GM18511 (cell line): ENCODE data around the gene KLHL29.

Source experiments
- ATAC-seq: cut with Tn5 transposase; IDR thresholded peaks from one replicate; pipeline ENCODE4 v1.9.1; 2021; ENCODE audit warnings: mild to moderate bottlenecking, moderate library complexity; ENCODE audit not compliant: unreplicated experiment

KLHL29 gene

DNA sequence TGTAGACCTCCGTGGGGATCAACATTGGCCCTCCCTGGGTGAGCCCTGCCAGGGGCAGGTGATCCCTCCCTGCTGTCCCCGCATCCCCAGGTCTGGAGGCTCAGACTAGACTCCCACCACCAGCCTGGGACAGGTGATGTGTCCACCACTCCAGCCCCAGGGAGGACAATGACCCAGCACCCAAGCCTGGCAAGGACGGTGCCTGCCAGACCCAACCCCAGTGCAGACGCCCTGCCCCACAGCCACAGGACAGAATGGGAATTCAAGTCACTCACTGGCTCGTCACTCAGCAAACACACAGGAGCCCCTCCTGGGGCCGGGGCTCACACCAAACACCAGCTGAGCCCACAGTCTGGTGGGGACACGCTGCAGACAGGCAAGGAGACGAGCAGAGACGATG is 302.2 kb downstream of the KLHL29 start:
- ATAC-seq = no peak

DNA sequence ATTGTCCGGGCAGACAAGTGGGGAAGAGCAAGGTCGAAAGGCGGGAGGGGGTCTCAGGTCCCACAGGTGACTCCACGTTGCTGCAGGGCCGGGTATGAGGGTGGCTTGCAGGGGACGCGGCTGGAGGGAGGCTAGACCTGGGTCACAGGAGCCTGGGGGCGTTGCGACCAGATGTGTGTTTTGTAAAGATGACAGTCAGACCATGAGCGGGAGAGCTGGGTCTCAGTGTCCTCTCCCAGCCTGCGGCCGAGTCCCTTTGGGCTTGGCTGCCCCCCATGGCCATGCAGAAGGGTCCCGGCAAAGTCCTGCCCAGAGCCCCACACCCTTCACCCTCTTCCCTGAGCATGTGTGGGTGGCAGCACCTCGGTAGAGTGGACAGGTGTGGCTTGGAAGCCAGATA is 302.7 kb downstream of the KLHL29 start:
- ATAC-seq = no peak

DNA sequence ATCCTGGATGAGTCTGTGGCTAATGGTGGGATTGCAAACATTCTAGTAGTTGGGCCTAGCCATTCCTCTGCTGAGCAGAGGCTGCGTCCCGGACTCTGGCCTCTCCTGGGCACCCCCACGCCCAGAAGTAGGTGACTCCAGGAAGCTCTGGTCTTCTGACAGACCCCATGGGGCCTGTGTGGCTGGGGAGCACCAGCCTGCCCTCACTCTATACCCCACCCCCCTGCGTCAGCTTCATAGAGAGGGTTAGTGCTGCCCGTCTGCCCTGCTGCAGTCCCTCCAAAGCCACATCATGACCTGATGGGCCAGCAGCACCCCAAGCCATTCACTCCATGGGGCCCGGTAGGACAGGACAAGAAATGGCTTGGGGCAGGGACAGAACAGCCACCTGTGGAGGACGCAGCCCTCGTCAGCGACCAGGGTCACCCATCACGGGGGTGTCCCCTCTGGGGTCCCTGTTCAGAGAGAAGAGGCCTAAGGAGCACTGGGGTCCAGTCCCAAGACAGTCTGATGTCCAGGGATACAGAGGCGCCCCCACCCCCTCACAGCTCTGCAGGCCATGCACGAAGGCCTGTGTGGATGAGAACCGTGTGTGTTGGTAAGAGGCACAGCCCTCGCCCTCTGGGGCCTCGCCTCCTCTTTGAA is 303.6 kb downstream of the KLHL29 start:
- no peak for ATAC-seq

DNA sequence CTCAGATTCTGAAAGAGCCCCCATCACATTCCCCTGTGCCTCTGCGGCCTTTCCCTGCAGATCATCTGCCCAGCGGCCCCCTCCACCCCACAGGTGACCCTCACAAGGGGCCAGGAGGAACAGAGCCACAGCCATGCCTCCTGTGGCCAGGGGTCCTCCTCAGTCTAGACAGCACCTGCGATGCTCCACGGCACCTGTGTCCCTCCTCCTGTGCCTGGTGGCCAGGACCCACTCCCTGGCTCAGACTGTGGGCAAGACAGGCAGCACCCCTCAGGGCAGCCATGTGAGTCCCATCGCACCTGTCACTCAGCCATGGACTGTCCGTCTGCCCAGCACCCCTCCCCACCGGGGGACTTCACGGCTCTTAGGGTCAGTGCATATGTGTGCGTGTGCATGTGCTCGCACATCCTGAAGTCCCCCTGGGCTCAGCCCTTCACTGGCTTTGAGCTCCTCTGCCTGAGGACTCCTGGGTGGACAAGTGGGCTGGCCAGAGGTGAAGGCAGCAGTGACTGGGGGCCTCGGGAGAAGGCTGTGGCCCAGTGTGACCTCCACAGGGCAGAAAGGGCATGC is 304.2 kb downstream of the KLHL29 start:
- no peak for ATAC-seq

DNA sequence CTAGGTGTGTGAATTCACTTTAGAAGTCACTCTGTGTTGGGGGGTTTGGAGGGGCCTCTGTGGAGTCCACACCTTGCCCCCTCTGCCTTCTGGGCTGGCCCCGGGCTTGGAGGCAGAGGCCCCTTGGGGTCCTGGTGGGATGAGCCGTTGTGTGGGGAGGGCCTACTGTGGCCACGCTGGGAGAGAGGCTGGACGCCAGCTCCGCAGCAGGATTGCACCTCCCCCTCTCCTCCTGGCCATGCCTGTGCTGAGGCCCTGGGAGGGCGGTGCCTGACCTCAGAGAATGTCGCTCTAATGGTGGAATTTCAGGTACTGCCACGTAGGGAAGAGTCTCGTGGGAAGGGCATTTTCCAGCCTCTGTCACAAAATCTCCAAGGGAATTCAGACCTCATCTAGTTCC is 304.9 kb downstream of the KLHL29 start:
- ATAC-seq = no peak

DNA sequence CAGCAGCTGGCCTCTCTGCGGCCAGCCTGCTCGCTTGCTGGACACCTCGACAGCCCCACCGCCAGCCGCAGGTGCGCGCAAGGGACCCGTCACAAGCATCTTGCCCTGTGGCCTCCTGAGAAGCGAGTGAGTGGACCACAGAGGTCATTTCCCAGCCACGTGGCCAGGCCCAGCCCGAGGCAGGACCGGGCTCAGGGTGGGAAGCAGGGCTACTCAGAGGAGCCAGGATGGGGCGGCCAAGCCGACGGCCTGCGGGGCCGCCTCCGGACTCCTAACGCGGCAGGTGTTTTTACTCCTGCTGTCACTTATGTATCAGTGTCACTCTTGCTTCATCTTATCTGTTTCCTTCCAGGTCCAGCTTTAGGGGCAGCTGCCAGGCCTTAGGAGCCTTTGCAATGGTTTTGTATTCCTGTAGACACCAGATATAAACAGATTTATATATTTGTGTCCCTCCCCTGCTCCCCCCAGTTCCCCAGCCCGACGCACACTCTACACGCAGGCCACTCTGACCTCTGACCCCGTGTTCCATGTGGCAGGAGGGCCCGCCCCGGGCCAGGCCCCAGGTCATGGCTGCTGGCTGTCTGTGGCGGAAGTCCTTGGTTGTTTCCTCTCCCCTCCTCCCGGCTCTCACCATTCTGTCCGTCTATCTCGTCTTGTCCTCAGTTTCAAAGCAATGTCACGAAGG is 305.6 kb downstream of the KLHL29 start:
- ATAC-seq = no peak

DNA sequence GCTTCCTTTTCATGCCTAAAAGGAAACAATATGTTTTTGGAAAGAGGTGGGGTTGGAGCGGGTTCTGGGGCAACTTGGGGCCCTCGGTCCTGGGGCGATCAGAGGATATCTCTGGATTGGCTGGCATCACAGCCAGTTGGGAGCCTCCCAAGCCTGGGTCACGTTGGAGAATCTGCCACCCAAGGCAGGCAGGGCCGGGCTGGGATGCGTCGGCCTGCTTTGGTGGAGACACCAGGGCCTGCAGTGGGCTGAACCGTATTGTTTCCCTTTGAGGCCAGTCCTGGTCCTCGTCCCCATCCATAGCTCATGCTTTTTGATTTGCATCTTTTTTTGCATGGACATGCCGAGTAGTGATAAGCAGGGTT is 306.1 kb downstream of the KLHL29 start:
- no peak for ATAC-seq

DNA sequence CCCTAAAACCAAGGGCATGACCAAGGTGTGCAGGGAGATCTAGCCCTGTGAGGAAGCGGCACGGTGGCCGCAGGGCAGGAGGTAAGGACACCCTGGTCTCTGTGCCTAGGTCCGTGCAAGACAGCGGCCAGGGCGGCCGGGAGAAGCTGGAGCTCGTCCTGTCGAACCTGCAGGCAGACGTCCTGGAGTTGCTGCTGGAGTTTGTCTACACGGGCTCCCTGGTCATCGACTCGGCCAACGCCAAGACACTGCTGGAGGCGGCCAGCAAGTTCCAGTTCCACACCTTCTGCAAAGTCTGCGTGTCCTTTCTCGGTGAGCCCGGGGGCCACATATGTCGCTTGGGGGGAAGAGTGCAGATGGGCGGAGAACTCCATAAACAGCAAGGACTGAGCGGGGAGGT is 306.6 kb downstream of the KLHL29 start:
- no peak for ATAC-seq

DNA sequence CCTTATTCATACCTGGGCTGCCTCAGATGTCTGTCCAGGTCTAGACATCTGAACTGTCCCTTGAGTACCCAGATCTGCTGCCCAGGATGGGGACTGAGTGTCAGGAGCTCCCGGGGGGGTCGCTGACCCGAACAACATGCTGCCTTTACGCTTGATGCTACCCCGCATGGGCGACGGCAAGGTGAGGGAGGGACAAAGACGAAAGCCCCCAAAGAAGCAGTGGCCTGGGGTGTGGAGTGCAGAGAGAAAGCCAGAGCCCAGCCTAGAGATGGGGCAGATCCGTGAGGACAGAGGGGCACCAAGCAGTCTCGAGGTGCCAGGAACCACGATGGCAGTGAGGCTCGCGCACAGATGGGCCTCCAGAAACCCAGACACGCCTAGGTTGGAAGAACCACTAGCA is 307.3 kb downstream of the KLHL29 start:
- no peak for ATAC-seq

DNA sequence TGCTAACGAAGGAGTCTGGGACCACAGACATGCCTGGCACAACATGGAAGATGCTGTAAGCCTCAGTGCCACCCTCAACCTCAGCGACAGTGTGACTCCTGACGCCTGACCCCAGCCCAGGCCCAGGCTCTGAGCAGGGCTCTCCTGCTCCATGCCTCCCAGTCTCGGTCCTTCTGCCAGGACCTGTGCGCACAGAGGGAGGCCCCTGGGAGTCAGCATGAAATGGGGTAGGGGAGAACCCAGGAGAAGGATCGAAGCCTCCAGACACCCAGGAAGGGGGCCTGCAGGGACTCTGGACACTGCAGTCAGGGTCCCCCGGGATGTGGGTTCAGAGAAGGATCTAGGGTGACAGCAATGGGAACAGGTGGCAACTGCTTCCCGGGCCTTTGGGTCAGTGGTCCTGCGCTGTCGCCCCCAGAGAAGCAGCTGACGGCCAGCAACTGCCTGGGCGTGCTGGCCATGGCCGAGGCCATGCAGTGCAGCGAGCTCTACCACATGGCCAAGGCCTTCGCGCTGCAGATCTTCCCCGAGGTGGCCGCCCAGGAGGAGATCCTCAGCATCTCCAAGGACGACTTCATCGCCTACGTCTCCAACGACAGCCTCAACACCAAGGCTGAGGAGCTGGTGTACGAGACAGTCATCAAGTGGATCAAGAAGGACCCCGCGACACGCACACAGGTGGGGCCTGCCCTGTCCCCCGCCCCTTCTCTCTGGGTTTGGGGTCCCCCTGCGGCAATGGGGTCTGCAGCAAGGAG is 308.0 kb downstream of the KLHL29 start:
- no peak for ATAC-seq

DNA sequence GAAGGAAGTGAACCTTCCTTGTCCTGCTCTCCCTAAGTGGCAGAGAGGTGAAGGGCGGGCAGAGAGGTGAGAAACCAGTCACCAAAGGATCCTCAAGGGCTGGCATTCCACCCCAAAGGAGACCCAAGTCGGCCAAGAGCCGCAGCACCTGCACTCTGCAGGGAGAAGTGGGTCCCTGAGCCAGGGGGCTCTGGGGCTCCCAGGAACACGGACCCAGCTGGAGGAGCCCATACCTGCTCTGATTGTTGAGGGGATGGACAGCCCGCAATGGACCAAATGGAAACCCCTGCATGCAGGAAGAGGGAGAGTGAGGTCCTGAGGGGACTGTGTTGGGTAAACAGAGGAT is 308.6 kb downstream of the KLHL29 start:
- no peak for ATAC-seq

DNA sequence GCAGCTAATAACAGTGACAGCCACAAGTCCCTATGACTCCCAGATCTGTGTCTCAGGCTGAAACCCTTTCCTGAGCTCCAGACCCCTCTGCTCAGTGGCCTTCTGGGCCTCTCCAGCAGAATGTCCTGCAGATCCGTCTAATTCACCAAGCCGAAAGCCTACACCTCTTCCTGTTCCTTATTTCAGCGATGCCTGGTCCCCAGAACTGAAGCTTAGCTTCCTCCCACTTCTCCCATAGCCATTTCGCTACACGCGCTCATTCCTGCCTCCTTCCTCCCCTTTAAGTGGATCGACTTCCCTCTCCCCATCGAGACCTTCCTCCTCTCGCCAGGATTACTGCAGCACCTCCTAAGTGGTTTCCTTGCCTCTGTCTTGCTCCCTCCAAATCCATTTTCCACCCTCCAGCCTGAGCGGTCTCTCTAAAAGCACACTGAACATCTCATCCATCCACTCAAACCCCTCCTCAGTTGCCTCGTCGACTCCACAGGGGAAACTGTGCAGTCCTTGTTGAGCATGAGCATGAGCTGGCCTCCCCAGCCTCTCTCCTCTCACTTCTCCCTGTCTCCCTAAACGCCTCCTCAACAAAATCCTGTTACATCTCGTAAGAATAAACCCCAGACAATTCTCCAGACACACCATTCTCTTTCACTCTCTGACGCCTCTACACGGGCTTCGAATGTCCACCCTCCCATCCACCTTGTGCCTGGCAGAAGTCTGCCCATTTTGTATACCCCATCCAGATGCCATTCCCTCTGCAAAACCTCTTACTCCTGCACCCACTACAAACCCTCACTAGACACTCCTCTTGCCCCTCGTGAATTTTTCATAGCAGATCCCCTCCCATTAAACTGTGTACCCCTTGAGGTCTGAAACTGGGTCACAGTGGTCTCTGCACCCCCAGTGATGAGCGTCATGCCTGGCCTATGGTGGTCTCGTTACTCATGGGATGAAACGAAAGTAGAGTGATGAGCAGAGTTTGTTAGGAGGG is 309.4 kb downstream of the KLHL29 start:
- ATAC-seq = no peak

DNA sequence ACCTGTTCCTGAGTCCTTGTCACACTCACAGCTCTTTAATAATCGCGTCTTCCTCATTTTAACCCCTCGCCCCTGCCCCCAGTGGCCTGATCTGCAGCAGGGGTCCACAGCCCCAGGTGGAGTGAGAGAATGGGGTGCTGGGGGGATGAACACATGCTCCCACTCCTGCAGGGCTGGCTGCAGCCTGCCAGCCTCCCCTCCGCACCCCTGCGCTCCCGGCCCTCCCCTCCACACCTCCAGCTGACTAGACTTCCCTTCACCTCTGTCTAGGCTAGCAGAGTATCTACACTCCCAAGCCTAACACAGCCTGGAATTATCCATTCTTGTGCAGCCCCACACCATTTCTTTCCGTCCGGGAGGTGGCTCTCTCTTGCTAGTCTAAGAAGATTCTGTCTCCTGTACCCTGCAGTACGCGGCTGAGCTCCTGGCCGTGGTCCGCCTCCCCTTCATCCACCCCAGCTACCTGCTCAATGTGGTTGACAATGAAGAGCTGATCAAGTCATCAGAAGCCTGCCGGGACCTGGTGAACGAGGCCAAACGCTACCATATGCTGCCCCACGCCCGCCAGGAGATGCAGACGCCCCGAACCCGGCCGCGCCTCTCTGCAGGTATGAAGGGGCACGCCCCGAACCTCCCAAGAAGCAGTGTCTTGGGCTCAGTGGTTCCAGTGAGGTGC is 310.4 kb downstream of the KLHL29 start:
- no peak for ATAC-seq

DNA sequence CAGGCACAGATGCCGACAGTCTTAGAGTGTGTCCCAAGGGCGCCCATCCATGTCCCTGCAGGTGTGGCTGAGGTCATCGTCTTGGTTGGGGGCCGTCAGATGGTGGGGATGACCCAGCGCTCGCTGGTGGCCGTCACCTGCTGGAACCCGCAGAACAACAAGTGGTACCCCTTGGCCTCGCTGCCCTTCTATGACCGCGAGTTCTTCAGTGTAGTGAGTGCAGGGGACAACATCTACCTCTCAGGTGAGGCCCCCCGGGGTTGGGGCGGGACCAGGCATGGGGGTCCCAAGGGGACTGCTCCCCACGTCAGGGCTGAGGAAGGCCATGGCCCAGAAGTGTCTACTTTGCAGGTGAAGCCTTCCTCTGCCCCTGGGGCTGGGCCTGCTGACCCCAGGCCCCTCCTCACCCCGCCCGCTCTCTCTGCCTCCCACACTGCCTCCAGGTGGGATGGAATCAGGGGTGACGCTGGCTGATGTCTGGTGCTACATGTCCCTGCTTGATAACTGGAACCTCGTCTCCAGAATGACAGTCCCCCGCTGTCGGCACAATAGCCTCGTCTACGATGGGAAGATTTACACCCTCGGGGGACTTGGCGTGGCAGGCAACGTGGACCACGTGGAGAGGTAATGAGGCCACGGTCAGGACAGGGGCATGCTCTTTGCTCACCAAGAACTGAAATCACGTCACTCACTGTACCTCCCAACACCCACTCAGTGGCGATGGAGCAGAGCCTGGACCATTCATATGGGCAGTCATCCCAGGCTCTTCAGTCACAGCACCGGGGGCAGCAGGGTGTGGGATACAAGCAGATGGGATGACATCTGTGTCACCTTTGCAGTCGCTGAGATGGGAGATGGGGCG is 311.1 kb downstream of the KLHL29 start:
- no peak for ATAC-seq

DNA sequence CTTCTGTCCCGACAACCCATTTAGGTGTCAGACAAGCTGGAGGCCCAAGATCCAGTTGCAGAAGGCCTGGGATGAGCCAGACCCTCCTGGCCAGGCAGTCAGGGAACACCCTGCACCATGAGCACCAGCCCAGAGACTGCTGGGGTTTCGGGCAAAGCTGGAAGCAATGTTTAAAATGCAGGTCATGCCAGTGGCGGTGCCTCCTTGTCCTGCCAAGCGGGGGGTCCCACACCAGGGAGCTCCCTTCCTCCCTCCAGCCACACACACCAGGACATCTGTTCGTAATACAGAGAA is 311.7 kb downstream of the KLHL29 start:
- ATAC-seq = no peak

DNA sequence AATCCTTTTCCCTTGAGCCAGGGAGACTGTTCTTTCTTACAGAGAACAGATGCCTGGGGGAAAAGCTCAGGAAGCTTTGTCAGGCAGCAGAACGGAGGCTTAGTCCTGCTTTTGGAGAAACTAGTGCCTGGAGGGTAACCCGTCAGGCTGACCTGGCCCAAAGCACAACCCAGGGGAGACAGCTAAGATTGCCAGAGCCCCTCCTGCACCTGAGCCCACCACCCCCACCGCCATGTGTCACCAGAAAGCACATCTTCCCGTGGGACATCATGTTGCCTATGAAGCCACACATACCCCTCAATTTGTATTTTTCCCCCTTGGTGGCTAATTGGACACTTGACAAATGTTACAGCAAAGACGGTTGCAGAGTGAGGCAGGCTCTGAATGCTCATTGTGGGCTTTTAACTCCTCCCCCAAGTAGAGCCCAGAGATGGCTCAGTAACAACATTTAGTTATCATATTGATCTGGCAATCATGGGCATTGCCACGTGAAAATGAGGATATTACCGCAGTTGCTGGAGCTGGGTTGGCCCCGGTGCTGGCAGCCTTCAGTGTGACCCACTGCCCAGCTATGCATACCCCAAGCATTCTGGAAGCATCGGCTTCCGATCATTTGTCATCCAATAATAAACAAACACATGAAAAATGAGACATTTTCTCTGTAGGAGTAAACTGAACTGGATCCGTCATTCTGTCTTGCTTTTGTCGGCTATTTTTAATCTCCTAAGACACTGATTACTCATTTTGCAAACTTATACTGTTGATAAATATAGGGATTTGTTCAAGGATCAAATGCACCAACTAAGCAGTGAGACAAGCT is 312.5 kb downstream of the KLHL29 start:
- ATAC-seq = no peak

DNA sequence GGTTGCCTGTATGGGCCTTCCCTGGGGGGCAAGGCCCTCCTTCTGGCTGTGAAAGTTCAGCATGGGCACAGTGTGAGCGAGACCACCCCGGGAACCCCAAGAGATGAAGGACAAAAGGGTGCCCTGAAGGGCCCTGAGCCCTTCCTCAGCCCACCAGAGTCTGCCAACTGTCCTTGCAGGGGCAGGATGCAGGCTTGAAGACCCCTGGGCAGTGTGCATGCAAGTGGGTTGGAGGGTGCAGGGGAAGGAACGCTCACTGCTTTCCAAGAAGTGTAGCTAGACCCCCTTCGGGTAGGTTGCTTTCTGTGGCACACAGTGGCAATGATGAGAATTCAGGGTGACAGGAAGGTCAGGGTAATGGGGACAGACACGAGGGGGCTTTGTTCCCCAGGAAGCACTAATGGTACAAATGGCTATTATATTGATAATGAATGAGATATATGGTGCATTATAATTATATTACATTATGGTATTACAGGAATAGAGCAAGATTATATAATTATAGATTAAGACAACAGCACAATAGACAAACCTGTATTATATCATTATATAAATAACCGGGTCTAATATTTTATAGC is 313.2 kb downstream of the KLHL29 start:
- ATAC-seq = no peak
